Ishikawa (cell line): ENCODE measurements around the gene GPRC5D.

Experiments used
- YY1 ChIP-seq: IDR thresholded peaks from 2 replicates; pipeline ENCODE4 v1.6.1; 2012; ENCODE audit warnings: low read depth
- ZBTB7A ChIP-seq: IDR thresholded peaks from 2 replicates; pipeline ENCODE4 v1.6.1; 2012; ENCODE audit warnings: low read depth

GRCh38 chr12:12960639-12961209 is 8.8 kb upstream of the GPRC5D start:
- TF ChIP-seq ZBTB7A (no peak), YY1 (no peak)
